ENCODE results near the gene TJP2. TPM values are rescaled to one million over a fixed set of nuclear protein-coding genes. Genes with fewer than 3 reads are reported as not detected.

Gene TJP2
- total RNA-seq, 1 donor: 61.7 TPM

DNA sequence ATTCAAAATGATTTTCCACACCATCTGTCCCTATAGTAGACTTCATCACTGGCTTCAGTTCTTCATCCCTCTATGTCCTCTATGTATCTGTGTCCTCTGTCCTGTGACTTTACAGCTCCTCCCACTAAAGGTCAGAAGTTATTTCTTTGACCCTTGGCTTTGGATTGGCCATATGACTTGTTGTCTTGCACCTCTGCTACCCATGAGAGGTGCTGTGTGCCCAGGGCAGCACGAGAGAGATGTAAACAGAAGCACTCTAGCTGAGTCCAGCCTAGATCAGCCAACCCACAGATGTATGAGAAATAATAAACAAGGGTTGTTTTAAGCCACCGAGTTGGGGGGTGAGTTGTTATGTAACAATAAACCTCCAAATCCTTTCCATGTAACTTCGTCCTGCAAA lies 87.6 kb downstream of the TJP2 start:
- no peak overlapping the region for H3K4me3 ChIP-seq (ENCODE audit: low read depth, low read length)
- TF ChIP-seq CTCF (IDR thresholded peaks at IDR 0.05; ENCODE audit: insufficient read depth, low read length): no peak

DNA sequence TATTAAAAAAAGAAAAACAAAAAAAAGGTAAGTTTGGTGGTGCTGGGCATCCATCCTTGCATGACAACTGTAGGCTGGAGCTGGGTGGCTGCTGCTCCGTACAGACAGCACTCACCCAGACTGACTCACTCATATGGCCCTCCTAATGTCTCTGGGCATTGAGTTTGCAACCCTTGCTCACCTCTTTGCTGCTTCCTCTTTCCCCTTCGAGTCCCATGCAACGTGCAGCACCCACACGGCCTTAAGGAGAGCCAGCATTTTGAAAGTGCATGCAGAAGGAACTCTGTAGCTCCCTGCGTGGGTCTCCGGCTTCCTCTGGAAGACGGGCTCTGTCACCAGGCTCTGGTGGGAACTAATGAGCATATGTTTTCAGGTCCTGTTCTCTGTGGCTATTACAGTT lies 90.4 kb downstream of the TJP2 start:
- no peak for DNase-seq (ENCODE audit: low read depth)
- no peak for TF ChIP-seq CTCF (IDR thresholded peaks at IDR 0.05; ENCODE audit: insufficient read depth, low read length)
- no peak overlapping the region for H3K4me3 ChIP-seq (ENCODE audit: low read depth, low read length)

More for the DNA sequence above, 87.6 kb downstream of the TJP2 start:
- no peak for DNase-seq (ENCODE audit: low read depth)

- DNase-seq (ENCODE audit: low read depth): peak; percentile 40
- TF ChIP-seq CTCF (IDR thresholded peaks at IDR 0.05; ENCODE audit: insufficient read depth, low read length): no peak
- H3K4me3 ChIP-seq (ENCODE audit: low read depth, low read length): no peak overlapping the region
Observed at GRCh38 chr9:69265891-69266290, 91.8 kb downstream of the TJP2 start.

DNA sequence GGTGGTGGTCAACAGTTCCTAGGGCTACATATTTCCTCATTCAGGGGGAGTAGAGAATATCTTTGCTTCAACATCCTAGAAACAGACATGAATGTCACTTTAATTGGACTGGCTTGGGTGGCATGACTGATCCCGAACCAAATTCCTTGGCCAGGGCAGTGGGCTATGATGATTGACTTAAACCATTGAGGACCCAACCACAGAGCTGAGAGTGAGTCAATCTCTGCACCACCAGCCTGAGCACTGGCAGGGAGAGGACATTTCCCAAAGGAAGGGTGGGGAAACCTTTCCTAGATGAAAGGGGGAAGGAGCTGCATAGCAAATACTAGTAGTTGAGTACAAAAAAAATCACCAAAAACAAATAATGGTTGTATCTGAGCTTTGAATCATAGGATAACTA lies 98.1 kb downstream of the TJP2 start:
- no peak overlapping the region for H3K4me3 ChIP-seq (ENCODE audit: low read depth, low read length)
- no peak for DNase-seq (ENCODE audit: low read depth)
- TF ChIP-seq CTCF (IDR thresholded peaks at IDR 0.05; ENCODE audit: insufficient read depth, low read length): no peak

- DNase-seq (ENCODE audit: low read depth): no peak
- TF ChIP-seq CTCF (IDR thresholded peaks at IDR 0.05; ENCODE audit: insufficient read depth, low read length): no peak
- H3K4me3 ChIP-seq (ENCODE audit: low read depth, low read length): no peak overlapping the region
Observed at GRCh38 chr9:69273161-69273560, 99.1 kb downstream of the TJP2 start.

DNA sequence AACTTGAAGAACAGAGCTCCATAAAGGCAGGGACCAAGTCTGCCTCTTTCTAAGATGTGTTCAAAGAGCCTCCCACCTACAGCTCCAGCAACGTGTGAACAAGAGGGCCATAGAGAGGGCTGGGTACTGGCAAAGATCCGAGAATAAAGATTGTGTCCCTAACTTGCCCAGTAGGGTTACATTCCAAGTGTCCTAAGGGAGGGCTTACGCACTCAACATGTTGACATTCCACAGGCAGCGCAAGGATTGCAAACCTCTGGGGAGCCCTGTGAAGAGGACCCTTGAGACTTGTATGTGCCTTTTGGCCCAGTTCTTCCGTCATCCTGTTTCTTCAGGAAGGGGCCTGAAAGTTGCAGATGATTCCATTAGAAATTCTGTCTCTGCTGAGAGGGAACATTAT lies 102.7 kb downstream of the TJP2 start:
- no peak overlapping the region for H3K4me3 ChIP-seq (ENCODE audit: low read depth, low read length)
- TF ChIP-seq CTCF (IDR thresholded peaks at IDR 0.05; ENCODE audit: insufficient read depth, low read length): no peak
- no peak for DNase-seq (ENCODE audit: low read depth)

- H3K4me3 ChIP-seq (ENCODE audit: low read depth, low read length): no peak overlapping the region
- no peak for DNase-seq (ENCODE audit: low read depth)
- no peak for TF ChIP-seq CTCF (IDR thresholded peaks at IDR 0.05; ENCODE audit: insufficient read depth, low read length)
Observed at GRCh38 chr9:69279084-69279731, 105.1 kb downstream of the TJP2 start.
